GM06990 (cell line): ENCODE measurements around the gene PLXDC1.

Experiments
- DNase-seq: peaks from one replicate; pipeline ENCODE4 v3.0.0-alpha.2; 2011; ENCODE audit not compliant: insufficient read length; ENCODE audit errors: extremely low read depth
- H3K27me3 ChIP-seq: replicated peaks from 2 replicates; pipeline ENCODE4 v1.6.0; 2011; ENCODE audit warnings: low read length; ENCODE audit not compliant: control insufficient read depth, insufficient read depth
- H3K36me3 ChIP-seq: 2 replicates; pipeline ENCODE4 v1.5.1; 2011; ENCODE audit warnings: low read length; ENCODE audit not compliant: control insufficient read depth, insufficient read depth
- H3K4me3 ChIP-seq: replicated peaks from 2 replicates; pipeline ENCODE4 v1.5.1; 2011; ENCODE audit warnings: low read depth, mild to moderate bottlenecking, control low read depth, low read length
- CTCF ChIP-seq: IDR thresholded peaks from 2 replicates; pipeline ENCODE4 v1.5.1; 2011; ENCODE audit warnings: low read length, control low read depth, mild to moderate bottlenecking, inconsistent platforms; ENCODE audit not compliant: insufficient read depth, poor library complexity, severe bottlenecking

The PLXDC1 gene

DNA sequence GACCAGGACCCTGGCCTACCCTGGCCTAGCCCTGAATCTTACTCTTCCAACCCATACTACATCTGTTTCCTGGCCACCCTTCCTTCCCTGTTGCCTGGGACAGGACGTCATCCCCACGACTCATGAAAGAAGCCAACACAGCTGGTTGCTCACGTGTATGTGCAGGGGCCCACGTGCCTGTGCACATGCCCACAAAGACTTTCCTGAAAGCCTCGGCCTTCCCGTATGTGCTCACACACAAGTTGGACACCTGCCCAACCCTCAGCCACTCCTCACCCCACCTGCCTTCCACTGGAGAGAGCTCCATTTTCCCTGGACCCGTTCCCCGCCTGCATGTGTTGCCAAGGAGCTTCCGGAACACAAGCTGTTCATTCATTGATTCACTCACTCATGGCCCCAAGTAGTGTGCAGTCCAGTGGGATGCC lies 7.0 kb downstream of the PLXDC1 start:
- no peak for TF ChIP-seq CTCF
- no peak overlapping the region for H3K4me3 ChIP-seq
- DNase-seq = no peak
- peaks cover 1% of the 10 kb centered on the region for H3K27me3 ChIP-seq
- H3K36me3 ChIP-seq = no peaks in the 10 kb centered on the region

DNA sequence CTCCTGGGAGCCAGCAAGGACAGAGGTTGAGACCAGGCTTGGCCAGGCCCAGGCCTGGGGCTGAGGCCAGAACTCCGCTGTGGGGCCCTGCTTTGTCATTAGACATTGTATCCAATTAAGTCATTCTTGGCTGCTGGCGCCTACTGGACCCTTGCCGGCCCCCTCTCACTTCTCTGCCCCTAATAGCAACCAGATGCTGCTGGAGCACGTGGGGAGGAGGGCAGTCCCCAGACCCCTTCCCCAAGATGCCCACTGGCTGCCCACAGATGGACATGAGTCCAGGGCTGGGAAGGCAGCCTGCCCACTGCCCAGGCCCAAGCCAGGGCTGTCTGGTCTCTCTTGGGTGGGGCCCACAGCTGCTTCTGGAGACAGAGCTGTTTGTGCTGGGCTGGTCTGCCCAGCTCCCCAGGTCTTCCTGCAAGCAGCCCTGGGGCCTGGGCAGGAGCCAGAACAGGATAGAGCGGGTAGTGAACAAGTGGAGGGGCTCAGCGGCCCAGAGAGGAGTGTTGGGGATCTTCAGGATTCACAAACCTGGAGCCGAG lies 7.8 kb downstream of the PLXDC1 start:
- no peak overlapping the region for H3K4me3 ChIP-seq
- H3K36me3 ChIP-seq = no peaks in the 10 kb centered on the region
- TF ChIP-seq CTCF = no peak
- H3K27me3 ChIP-seq = no peaks in the 10 kb centered on the region; the same call in 1 of the 2 replicates
- DNase-seq = no peak

DNA sequence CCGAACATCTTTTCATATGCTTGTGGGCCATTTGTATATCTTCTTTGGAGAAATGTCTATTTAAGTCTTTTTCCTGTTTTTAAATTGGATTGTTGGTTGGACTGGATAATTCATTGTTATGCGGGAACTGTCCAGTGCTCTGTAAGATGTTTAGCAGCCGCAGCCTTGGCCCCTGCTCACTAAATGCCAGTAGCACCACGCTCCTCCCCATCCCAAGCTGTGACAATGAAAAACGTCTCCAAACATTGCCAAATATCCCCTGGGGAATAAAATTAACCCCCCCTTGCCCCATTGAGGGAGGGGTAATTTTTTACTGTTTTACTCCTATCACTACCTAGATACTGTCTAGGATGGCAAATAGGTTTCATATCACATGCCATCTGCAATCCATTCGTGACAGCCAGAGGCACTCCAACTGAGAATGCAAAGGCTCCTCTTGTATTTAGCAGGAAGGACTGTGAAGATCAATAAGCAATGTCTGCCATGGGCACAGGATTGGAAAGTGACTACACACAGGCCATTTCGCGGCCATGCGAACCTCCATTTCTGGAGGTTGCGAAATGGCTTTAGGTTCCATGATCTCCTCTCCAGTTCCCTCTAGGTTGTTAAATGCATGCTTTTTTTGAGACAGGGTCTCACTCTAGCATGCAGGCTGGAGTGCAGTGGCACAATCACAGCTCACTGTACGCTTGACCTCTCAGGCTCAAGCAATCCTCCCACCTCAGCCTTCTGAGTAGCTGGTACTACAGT lies 9.3 kb downstream of the PLXDC1 start:
- no peaks in the 10 kb centered on the region for H3K27me3 ChIP-seq
- TF ChIP-seq CTCF = no peak
- no peak overlapping the region for H3K4me3 ChIP-seq
- no peaks in the 10 kb centered on the region for H3K36me3 ChIP-seq
- DNase-seq = no peak

- TF ChIP-seq CTCF = no peak
These were observed 10.1 kb downstream of the PLXDC1 start for GRCh38 chr17:39141294-39141693.

DNA sequence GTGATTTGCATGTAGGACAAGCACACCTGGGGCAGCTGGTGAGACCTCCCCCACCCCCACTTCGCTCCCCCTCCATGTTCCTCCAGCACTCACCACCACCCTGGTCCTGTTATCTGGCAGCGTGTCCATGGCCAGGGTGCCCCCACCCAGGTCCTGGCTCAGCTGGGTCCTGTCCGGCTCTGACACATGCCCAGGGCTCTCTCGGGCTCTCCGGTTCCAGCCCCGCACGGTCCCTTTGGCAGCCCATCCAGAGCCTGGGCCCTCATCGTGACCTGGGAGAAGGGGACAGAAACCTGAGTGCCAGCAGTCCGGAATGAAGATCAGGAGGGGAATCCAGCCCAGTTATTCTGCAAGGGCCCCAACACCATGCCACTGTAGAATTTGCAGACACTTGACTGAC lies 11.9 kb downstream of the PLXDC1 start:
- H3K4me3 ChIP-seq = no peak overlapping the region
- TF ChIP-seq CTCF = no peak
- H3K27me3 ChIP-seq = no peaks in the 10 kb centered on the region
- no peaks in the 10 kb centered on the region for H3K36me3 ChIP-seq
- no peak for DNase-seq

More at GRCh38 chr17:39141294-39141693, 10.1 kb downstream of the PLXDC1 start:
- no peaks in the 10 kb centered on the region for H3K36me3 ChIP-seq
- no peak for DNase-seq
- H3K4me3 ChIP-seq = no peak overlapping the region
- H3K27me3 ChIP-seq = no peaks in the 10 kb centered on the region

DNA sequence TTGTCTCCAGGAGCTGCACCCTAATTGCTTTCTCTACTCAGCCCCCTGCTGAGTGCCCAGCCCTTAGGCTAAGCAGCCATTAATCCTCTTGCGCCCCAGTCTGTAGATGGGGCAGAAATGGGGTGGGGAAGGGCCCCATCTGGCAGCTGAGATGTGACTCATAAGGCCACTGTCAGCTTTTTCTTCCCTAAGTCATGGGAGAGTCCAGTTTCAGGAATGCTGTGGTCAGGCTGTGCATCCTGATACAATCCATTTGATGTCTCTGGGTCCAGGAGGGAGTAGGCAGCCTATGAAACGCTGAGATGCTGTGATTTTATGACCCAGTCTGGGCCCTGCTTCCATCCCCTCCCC lies 12.3 kb downstream of the PLXDC1 start:
- Histone ChIP-seq H3K27me3 (no peaks in the 10 kb centered on the region), H3K36me3 (no peaks in the 10 kb centered on the region), H3K4me3 (no peak overlapping the region)
- no peak for DNase-seq
- TF ChIP-seq CTCF = no peak
